Measurements from ENCODE around the gene VEGFA. TPM values are rescaled to one million over a fixed set of nuclear protein-coding genes. Genes with fewer than 3 reads are reported as not detected.

The VEGFA gene
- total RNA-seq, 1 donor from 2014 or later = 267 TPM

GRCh38 chr6:43789447-43789846 lies 19.4 kb downstream of the VEGFA start:
- H3K4me3 Mint-ChIP-seq (ENCODE audit: low read depth) = no peak overlapping the region
- peaks cover 13% of the 10 kb centered on the region for H3K36me3 Mint-ChIP-seq (ENCODE audit: insufficient read depth)
- peaks cover 4% of the 10 kb centered on the region for H3K4me1 Mint-ChIP-seq (ENCODE audit: low read depth)

GRCh38 chr6:43790031-43790430 lies 20.0 kb downstream of the VEGFA start:
- Mint-ChIP-seq H3K9me3 (ENCODE audit: low read depth) (no peaks in the 10 kb centered on the region), H3K4me1 (ENCODE audit: low read depth) (peaks cover 4% of the 10 kb centered on the region), H3K4me3 (ENCODE audit: low read depth) (no peak overlapping the region), H3K27ac (peak overlapping the region; percentile 1), H3K36me3 (ENCODE audit: insufficient read depth) (peaks cover 9% of the 10 kb centered on the region), H3K27me3 (no peaks in the 10 kb centered on the region)
- TF ChIP-seq CTCF (IDR thresholded peaks at IDR 0.05; ENCODE audit: unreplicated experiment) = no peak
- no peak for DNase-seq (ENCODE audit: low spot score, unreplicated experiment)

More at GRCh38 chr6:43789447-43789846, 19.4 kb downstream of the VEGFA start:
- no peak for DNase-seq (ENCODE audit: low spot score, unreplicated experiment)
- no peaks in the 10 kb centered on the region for H3K9me3 Mint-ChIP-seq (ENCODE audit: low read depth)
- no peak overlapping the region for H3K27ac Mint-ChIP-seq
- H3K27me3 Mint-ChIP-seq = no peaks in the 10 kb centered on the region
- no peak for TF ChIP-seq CTCF (IDR thresholded peaks at IDR 0.05; ENCODE audit: unreplicated experiment)

GRCh38 chr6:43791745-43792422 lies 21.9 kb downstream of the VEGFA start:
- Mint-ChIP-seq H3K36me3 (ENCODE audit: insufficient read depth) (peaks cover 1% of the 10 kb centered on the region), H3K4me3 (ENCODE audit: low read depth) (no peak overlapping the region), H3K27ac (peak overlapping the region; percentile 47), H3K9me3 (ENCODE audit: low read depth) (no peaks in the 10 kb centered on the region), H3K4me1 (ENCODE audit: low read depth) (peaks cover 8% of the 10 kb centered on the region), H3K27me3 (no peaks in the 10 kb centered on the region)
- TF ChIP-seq CTCF (IDR thresholded peaks at IDR 0.05; ENCODE audit: unreplicated experiment) = no peak
- no peak for DNase-seq (ENCODE audit: low spot score, unreplicated experiment)

GRCh38 chr6:43793154-43793874 lies 23.3 kb downstream of the VEGFA start:
- H3K4me1 Mint-ChIP-seq (ENCODE audit: low read depth) = peaks cover 9% of the 10 kb centered on the region
- no peaks in the 10 kb centered on the region for H3K27me3 Mint-ChIP-seq
- no peaks in the 10 kb centered on the region for H3K9me3 Mint-ChIP-seq (ENCODE audit: low read depth)
- no peak overlapping the region for H3K27ac Mint-ChIP-seq
- H3K36me3 Mint-ChIP-seq (ENCODE audit: insufficient read depth) = peaks cover 1% of the 10 kb centered on the region
- DNase-seq (ENCODE audit: low spot score, unreplicated experiment) = no peak
- H3K4me3 Mint-ChIP-seq (ENCODE audit: low read depth) = no peak overlapping the region
- no peak for TF ChIP-seq CTCF (IDR thresholded peaks at IDR 0.05; ENCODE audit: unreplicated experiment)

GRCh38 chr6:43793875-43794242 lies 23.8 kb downstream of the VEGFA start:
- Mint-ChIP-seq H3K27ac (no peak overlapping the region), H3K36me3 (ENCODE audit: insufficient read depth) (no peaks in the 10 kb centered on the region), H3K27me3 (no peaks in the 10 kb centered on the region), H3K4me1 (ENCODE audit: low read depth) (peaks cover 13% of the 10 kb centered on the region), H3K9me3 (ENCODE audit: low read depth) (no peaks in the 10 kb centered on the region), H3K4me3 (ENCODE audit: low read depth) (no peak overlapping the region)
- no peak for DNase-seq (ENCODE audit: low spot score, unreplicated experiment)
- TF ChIP-seq CTCF (IDR thresholded peaks at IDR 0.05; ENCODE audit: unreplicated experiment) = no peak
